A549 (cell line): ENCODE results near the gene INPP4B. TPM values are rescaled to one million over a fixed set of nuclear protein-coding genes. Genes with fewer than 3 reads are reported as not detected.

Experiments
- ATAC-seq, 2 experiments: fragments of 200-7000 bp in 1 of 2; fragments of >200 bp in 1 of 2; cut with Nextera tagmentation in 1 of 2; cut with Tn5 transposase in 1 of 2; 3 replicates each; pipeline versions ENCODE4 v1.8.0 to v1.9.1; 2018 to 2020; ENCODE audit warnings: mild to moderate bottlenecking in 1 of 2, moderate library complexity in 1 of 2
- CTCF ChIA-PET: fragments of 300-600 bp; sonication (Branson Sonifier 250); formaldehyde crosslinking; extraction: SDS; loops from one replicate; lab custom pipeline; 2021; ENCODE audit warnings: antibody characterized with exemption, inconsistent platforms; lab: Yijun Ruan, JAX
- POLR2A ChIA-PET: fragments of 350-600 bp; formaldehyde crosslinking; extraction: SDS; loops from one replicate; lab custom pipeline; 2021; ENCODE audit warnings: antibody characterized with exemption, inconsistent platforms; lab: Yijun Ruan, JAX
- DNase-seq, 2 experiments: peaks; one replicate each; pipeline versions ENCODE4 v3.0.0 to v3.0.0-alpha.2; 2011 to 2016; ENCODE audit warnings: low read depth in 1 of 2, low spot score in 1 of 2
- FAIRE-seq: peaks from 2 replicates; lab custom pipeline; 2011; peaks lifted over from hg19 to GRCh38; lab: Jason Lieb, UNC
- H3K27ac ChIP-seq, 2 experiments: fragments of >200 bp; sonication (Bioruptor Twin); formaldehyde crosslinking; 3 replicates each; pipeline ENCODE4 v1.5.1; 2016 to 2017
- H3K4me1 ChIP-seq: fragments of >200 bp; sonication (Bioruptor Twin); formaldehyde crosslinking; 3 replicates; pipeline ENCODE4 v1.6.1; 2016
- H3K4me2 ChIP-seq: fragments of >200 bp; sonication (Bioruptor Twin); formaldehyde crosslinking; 3 replicates; pipeline ENCODE4 v1.6.1; 2016
- H3K4me3 ChIP-seq: fragments of >200 bp; sonication (Bioruptor Twin); formaldehyde crosslinking; 3 replicates; pipeline ENCODE4 v1.5.1; 2016
- H3K9me3 ChIP-seq: fragments of >200 bp; sonication (Bioruptor Twin); formaldehyde crosslinking; 3 replicates; pipeline ENCODE4 v1.6.1; 2016
- CBX2 ChIP-seq: fragments of 200-600 bp; sonication (generic); IDR thresholded peaks from 2 replicates; pipeline ENCODE4 v1.6.1; 2016; ENCODE audit warnings: low read depth, mild to moderate bottlenecking, borderline replicate concordance
- CHD2 ChIP-seq: fragments of 150-350 bp; IDR thresholded peaks from 2 replicates; pipeline ENCODE4 v1.6.1; 2014; ENCODE audit warnings: low read length; ENCODE audit not compliant: partially characterized antibody
- CTCF ChIP-seq: fragments of >200 bp; sonication (Bioruptor Twin); formaldehyde crosslinking; IDR thresholded peaks from 3 replicates; pipeline ENCODE4 v1.5.1; 2016
- EHF ChIP-seq: fragments of 250-450 bp; sonication (Bioruptor Pico); IDR thresholded peaks from 2 replicates; pipeline ENCODE4 v1.5.0; 2020; ENCODE audit warnings: mild to moderate bottlenecking
- EP300 ChIP-seq, 2 experiments: fragments of >200 bp; sonication (Bioruptor Twin); formaldehyde crosslinking; IDR thresholded peaks; 2 replicates in 1 of 2; 3 replicates in 1 of 2; pipeline ENCODE4 v1.6.1; 2016 to 2017
- FOXS1 ChIP-seq: fragments of 250-450 bp; sonication (Bioruptor Pico); IDR thresholded peaks from 2 replicates; pipeline ENCODE4 v1.5.0; 2020; ENCODE audit warnings: mild to moderate bottlenecking, moderate library complexity
- HES2 ChIP-seq: fragments of >200 bp; sonication (Bioruptor Twin); formaldehyde crosslinking; IDR thresholded peaks from 2 replicates; pipeline ENCODE4 v1.6.1; 2016
- HEYL ChIP-seq: fragments of 250-450 bp; sonication (Bioruptor Pico); IDR thresholded peaks from 2 replicates; pipeline ENCODE4 v1.8.0; 2021; ENCODE audit warnings: mild to moderate bottlenecking, moderate library complexity
- HMGXB4 ChIP-seq: fragments of 250-450 bp; sonication (Bioruptor Pico); IDR thresholded peaks from 2 replicates; pipeline ENCODE4 v1.5.0; 2021; ENCODE audit warnings: mild to moderate bottlenecking, moderate library complexity, borderline replicate concordance
- HOXB13 ChIP-seq: fragments of 250-450 bp; sonication (Bioruptor Pico); IDR thresholded peaks from 2 replicates; pipeline ENCODE4 v1.5.0; 2020; ENCODE audit warnings: low read depth, mild to moderate bottlenecking, moderate library complexity
- JUNB ChIP-seq: fragments of >200 bp; sonication (Bioruptor Twin); formaldehyde crosslinking; IDR thresholded peaks from 2 replicates; pipeline ENCODE4 v1.6.1; 2016
- MAFK ChIP-seq: fragments of 450-650 bp; IDR thresholded peaks from 2 replicates; pipeline ENCODE4 v1.6.1; 2014; ENCODE audit not compliant: partially characterized antibody
- MAX ChIP-seq: IDR thresholded peaks from 2 replicates; pipeline ENCODE4 v1.6.1; 2012
- MAZ ChIP-seq: fragments of 150-350 bp; IDR thresholded peaks from 2 replicates; pipeline ENCODE4 v1.6.1; 2014; ENCODE audit warnings: antibody characterized with exemption, low read depth, low read length, borderline replicate concordance
- MYC ChIP-seq: IDR thresholded peaks from 2 replicates; pipeline ENCODE4 v1.6.1; 2012; ENCODE audit warnings: mild to moderate bottlenecking, inconsistent platforms, low read length, improper control_type of control experiment, borderline replicate concordance
- NPAS2 ChIP-seq: fragments of 250-450 bp; sonication (Bioruptor Pico); IDR thresholded peaks from 2 replicates; pipeline ENCODE4 v1.8.0; 2022; ENCODE audit warnings: mild to moderate bottlenecking, moderate library complexity, borderline replicate concordance
- PBX3 ChIP-seq: IDR thresholded peaks from 2 replicates; pipeline ENCODE4 v1.6.1; 2012
- PHF8 ChIP-seq: fragments of 200-600 bp; sonication (generic); IDR thresholded peaks from 2 replicates; pipeline ENCODE4 v1.6.1; 2016; ENCODE audit warnings: low read depth, mild to moderate bottlenecking, antibody characterized with exemption, moderate library complexity, borderline replicate concordance
- POLR2AphosphoS2 ChIP-seq: conservative IDR thresholded peaks from 2 replicates; pipeline ENCODE4 v1.6.1; 2012; ENCODE audit warnings: low read length, improper control_type of control experiment, inconsistent platforms
- RAD21 ChIP-seq, 2 experiments: fragments of >200 bp in 1 of 2; sonication (Bioruptor Twin) in 1 of 2; formaldehyde crosslinking in 1 of 2; IDR thresholded peaks in 1 of 2; conservative IDR thresholded peaks in 1 of 2; 2 replicates in 1 of 2; 3 replicates in 1 of 2; pipeline ENCODE4 v1.6.1; 2012 to 2018; ENCODE audit warnings: inconsistent platforms in 1 of 2
- RARB ChIP-seq: fragments of 250-450 bp; sonication (Bioruptor Pico); IDR thresholded peaks from 2 replicates; pipeline ENCODE4 v1.8.0; 2021; ENCODE audit warnings: mild to moderate bottlenecking, moderate library complexity
- RCOR1 ChIP-seq: fragments of 150-350 bp; IDR thresholded peaks from 2 replicates; pipeline ENCODE4 v1.6.1; 2014; ENCODE audit warnings: antibody characterized with exemption, low read length, low read depth
- REST ChIP-seq: fragments of 200-600 bp; sonication (generic); IDR thresholded peaks from 2 replicates; pipeline ENCODE4 v1.6.1; 2016; ENCODE audit warnings: antibody characterized with exemption, mild to moderate bottlenecking, moderate library complexity
- RFX5 ChIP-seq: fragments of 450-650 bp; IDR thresholded peaks from 2 replicates; pipeline ENCODE4 v1.7.1; 2014; ENCODE audit warnings: antibody characterized with exemption, mild to moderate bottlenecking, moderate library complexity
- RNF2 ChIP-seq: fragments of 200-600 bp; sonication (generic); IDR thresholded peaks from 2 replicates; pipeline ENCODE4 v1.6.1; 2016; ENCODE audit warnings: low read depth, mild to moderate bottlenecking, antibody characterized with exemption, moderate library complexity, borderline replicate concordance
- TP53 ChIP-seq: fragments of 250-450 bp; sonication (Bioruptor Pico); IDR thresholded peaks from 2 replicates; pipeline ENCODE4 v1.5.0; 2021; ENCODE audit warnings: mild to moderate bottlenecking, moderate library complexity
- ZNF302 ChIP-seq: fragments of 250-450 bp; sonication (Bioruptor Pico); IDR thresholded peaks from 2 replicates; pipeline ENCODE4 v1.9.0; 2021; ENCODE audit warnings: inconsistent platforms, mild to moderate bottlenecking, moderate library complexity
- ZSCAN20 ChIP-seq: fragments of 250-450 bp; sonication (Bioruptor Pico); IDR thresholded peaks from 2 replicates; pipeline ENCODE4 v1.8.0; 2022; ENCODE audit warnings: mild to moderate bottlenecking, moderate library complexity
- WGBS: methylation state at CpG from one replicate; pipeline ENCODE4 v1.1.6; 2017; ENCODE audit errors: missing lambda C conversion rate; 5-methylcytosine and 5-hydroxymethylcytosine counted together
- polyA plus RNA-seq, 4 experiments: library from polyadenylated mRNA; depleted of rRNA in 3 of 4; stranded (reverse); fragments of >200 nt; fragmentation: RNase III in 1 of 4; extraction: RNeasy Plus Mini Kit Qiagen cat#74134 plus additional on column Dnase treatment in 1 of 4; gene quantifications; 2 replicates in 3 of 4; 3 replicates in 1 of 4; pipeline ENCODE4 v1.2.3, GENCODE V29; 2011 to 2017

Gene INPP4B
- polyA plus RNA-seq, 2 of the 4 experiments (the other 2 are of a cell fraction): 7.2 to 14.9 TPM

GRCh38 chr4:142287371-142287770 lies 558.7 kb downstream of the INPP4B start:
- H3K4me1 ChIP-seq: peaks cover 1% of the 10 kb centered on the region; the same call in 1 of the 3 replicates
- TF ChIP-seq MYC: no peak
- TF ChIP-seq EP300 (IDR thresholded peaks at IDR 0.05): no peak
- TF ChIP-seq EHF (CRISPR knock-in tag): no peak
- TF ChIP-seq PBX3: no peak
- no peak for TF ChIP-seq HOXB13
- no peak for TF ChIP-seq RFX5
- TF ChIP-seq POLR2AphosphoS2: no peak
- no peak for TF ChIP-seq HES2
- TF ChIP-seq HEYL (CRISPR knock-in tag): no peak
- no peak for TF ChIP-seq PHF8
- no peak for TF ChIP-seq MAX
- no peak for TF ChIP-seq CTCF
- no peak for TF ChIP-seq RCOR1
- TF ChIP-seq FOXS1: no peak
- TF ChIP-seq HMGXB4 (CRISPR knock-in tag): no peak
- TF ChIP-seq JUNB: no peak
- no peak for TF ChIP-seq CBX2
- no peak for TF ChIP-seq NPAS2 (CRISPR knock-in tag)
- no peak for TF ChIP-seq CHD2
- TF ChIP-seq, all 56 proteins: peak for 0
- no peak for FAIRE-seq
- Histone ChIP-seq H3K4me2 (no peak overlapping the region), H3K27ac (no peak overlapping the region), H3K4me3 (no peak overlapping the region), H3K9me3 (no peaks in the 10 kb centered on the region)
- CTCF ChIA-PET: no interaction called here
- no peak for ATAC-seq
- DNase-seq: no peak
- 88% methylated on average over 8 of the region's 8 CpGs for WGBS
- POLR2A ChIA-PET: no interaction called here

GRCh38 chr4:142285222-142285583 lies 560.9 kb downstream of the INPP4B start:
- H3K4me2 ChIP-seq: no peak overlapping the region
- no peak for FAIRE-seq
- H3K9me3 ChIP-seq: no peaks in the 10 kb centered on the region
- ChIA-PET POLR2A (no interaction called here), CTCF (no interaction called here)
- peaks cover 11% of the 10 kb centered on the region for H3K4me1 ChIP-seq
- TF ChIP-seq MAZ (no peak), TP53 (CRISPR knock-in tag) (no peak), RARB (CRISPR knock-in tag) (no peak), REST (no peak), RAD21 (conservative IDR thresholded peaks at IDR 0.05 in 1 of 2, IDR thresholded peaks at IDR 0.05 in 1 of 2) (no peak), RNF2 (no peak), ZNF302 (no peak), ZSCAN20 (CRISPR knock-in tag) (no peak), MAFK (no peak)
- no peak overlapping the region for H3K27ac ChIP-seq
- H3K4me3 ChIP-seq: no peak overlapping the region
- DNase-seq: no peak
- no peak for ATAC-seq
